Keratinocyte (primary cell): ENCODE data around the gene GRIK4. TPM values are rescaled to one million over a fixed set of nuclear protein-coding genes. Genes with fewer than 3 reads are reported as not detected.

Source experiments
- DNase-seq: peaks from one replicate; pipeline ENCODE4 v3.0.0-alpha.2; 2011; ENCODE audit warnings: low read depth, missing footprints, low spot score
- FAIRE-seq: peaks from 2 replicates; lab custom pipeline; 2011; peaks lifted over from hg19 to GRCh38; lab: Jason Lieb, UNC
- H2AFZ ChIP-seq: 2 replicates; pipeline ENCODE4 v1.6.0; 2012; ENCODE audit warnings: low read length, control low read depth, inconsistent platforms; ENCODE audit not compliant: control insufficient read depth
- H3K27ac ChIP-seq: 2 replicates; pipeline ENCODE4 v1.5.1; 2011; ENCODE audit warnings: low read length; ENCODE audit not compliant: control insufficient read depth, insufficient read depth
- H3K27me3 ChIP-seq: 3 replicates; pipeline ENCODE4 v1.6.0; 2011; ENCODE audit warnings: low read length; ENCODE audit not compliant: control insufficient read depth, insufficient read depth; ENCODE audit errors: extremely low read depth
- H3K36me3 ChIP-seq, 2 experiments: 2 replicates in 1 of 2; 3 replicates in 1 of 2; pipeline ENCODE4 v1.5.1; 2011; ENCODE audit warnings: low read length in 2 of 2, mild to moderate bottlenecking in 1 of 2; ENCODE audit not compliant: control insufficient read depth in 2 of 2, insufficient read depth in 2 of 2; ENCODE audit errors: extremely low read depth in 1 of 2
- H3K4me1 ChIP-seq: 3 replicates; pipeline ENCODE4 v1.5.1; 2011; ENCODE audit warnings: low read length; ENCODE audit not compliant: control insufficient read depth, insufficient read depth; ENCODE audit errors: extremely low read depth
- H3K4me2 ChIP-seq: 3 replicates; pipeline ENCODE4 v1.6.0; 2011; ENCODE audit warnings: low read depth, low read length; ENCODE audit not compliant: control insufficient read depth, insufficient read depth; ENCODE audit errors: extremely low read depth
- H3K4me3 ChIP-seq, 3 experiments: fragments of 200-600 bp in 1 of 3; sonication (generic) in 1 of 3; 2 replicates in 2 of 3; 3 replicates in 1 of 3; pipeline ENCODE4 v1.5.1; 2011 to 2016; ENCODE audit warnings: low read length in 3 of 3, mild to moderate bottlenecking in 3 of 3, control low read depth in 2 of 3, inconsistent platforms in 1 of 3, low read depth in 1 of 3, mixed read lengths in 1 of 3, mixed run types in 1 of 3, moderate library complexity in 1 of 3; ENCODE audit not compliant: control insufficient read depth in 2 of 3, insufficient read depth in 2 of 3; ENCODE audit errors: extremely low read depth in 1 of 3
- H3K79me2 ChIP-seq: 2 replicates; pipeline ENCODE4 v1.6.0; 2012; ENCODE audit warnings: low read length; ENCODE audit not compliant: control insufficient read depth, insufficient read depth
- H3K9ac ChIP-seq: 3 replicates; pipeline ENCODE4 v1.6.0; 2011; ENCODE audit warnings: low read length; ENCODE audit not compliant: control insufficient read depth, insufficient read depth; ENCODE audit errors: extremely low read depth
- H3K9me1 ChIP-seq: 3 replicates; pipeline ENCODE4 v1.6.0; 2011; ENCODE audit warnings: low read length; ENCODE audit not compliant: control insufficient read depth, insufficient read depth; ENCODE audit errors: extremely low read depth
- H3K9me3 ChIP-seq: 2 replicates; pipeline ENCODE4 v1.5.1; 2012; ENCODE audit warnings: low read depth, low read length; ENCODE audit not compliant: control insufficient read depth
- H4K20me1 ChIP-seq: 3 replicates; pipeline ENCODE4 v1.6.0; 2011; ENCODE audit warnings: low read length; ENCODE audit not compliant: control insufficient read depth, insufficient read depth; ENCODE audit errors: extremely low read depth
- EZH2 ChIP-seq: IDR thresholded peaks from one replicate; pipeline ENCODE4 v1.6.1; 2012; ENCODE audit warnings: inconsistent platforms, mild to moderate bottlenecking, low read length, moderate library complexity
- dilution Hi-C: fragments of 300-500 bp; cut with MboI; formaldehyde crosslinking; loops from one replicate; pipeline ENCODE4 v1.7.0; 2020; ENCODE audit warnings: low sequenced_read_pairs; ENCODE audit not compliant: extremely low pct_ligation_motif_present
- polyA plus RNA-seq, 5 experiments: library from polyadenylated mRNA; depleted of rRNA in 3 of 5; stranded (reverse) in 3 of 5; stranded (forward) in 1 of 5; unstranded in 1 of 5; fragments of >200 nt; gene quantifications; 1 replicate in 1 of 5; 2 replicates in 3 of 5; 3 replicates in 1 of 5; pipeline versions ENCODE4 v1.2.1 to v1.2.3, GENCODE V29; 2011 to 2012; ENCODE audit warnings: missing spikeins in 2 of 5, low read depth in 1 of 5, low replicate concordance in 1 of 5
- TF ChIP-seq, protein P1 (sequence below), 3 experiments: IDR thresholded peaks in 1 of 3; conservative IDR thresholded peaks in 1 of 3; optimal IDR thresholded peaks in 1 of 3; 2 replicates in 2 of 3; 3 replicates in 1 of 3; pipeline versions ENCODE3 to v1.5.1; 2011; ENCODE audit warnings: low read length in 3 of 3, mild to moderate bottlenecking in 3 of 3, moderate library complexity in 2 of 3, control low read depth in 1 of 3, inconsistent platforms in 1 of 3; ENCODE audit not compliant: insufficient read depth in 2 of 3; ENCODE audit errors: extremely low read depth in 1 of 3

GRIK4 gene
- polyA plus RNA-seq, 1 donor (not counting 4 experiments of a cell fraction or from before 2014, with no cell fraction given) = not detected

DNA sequence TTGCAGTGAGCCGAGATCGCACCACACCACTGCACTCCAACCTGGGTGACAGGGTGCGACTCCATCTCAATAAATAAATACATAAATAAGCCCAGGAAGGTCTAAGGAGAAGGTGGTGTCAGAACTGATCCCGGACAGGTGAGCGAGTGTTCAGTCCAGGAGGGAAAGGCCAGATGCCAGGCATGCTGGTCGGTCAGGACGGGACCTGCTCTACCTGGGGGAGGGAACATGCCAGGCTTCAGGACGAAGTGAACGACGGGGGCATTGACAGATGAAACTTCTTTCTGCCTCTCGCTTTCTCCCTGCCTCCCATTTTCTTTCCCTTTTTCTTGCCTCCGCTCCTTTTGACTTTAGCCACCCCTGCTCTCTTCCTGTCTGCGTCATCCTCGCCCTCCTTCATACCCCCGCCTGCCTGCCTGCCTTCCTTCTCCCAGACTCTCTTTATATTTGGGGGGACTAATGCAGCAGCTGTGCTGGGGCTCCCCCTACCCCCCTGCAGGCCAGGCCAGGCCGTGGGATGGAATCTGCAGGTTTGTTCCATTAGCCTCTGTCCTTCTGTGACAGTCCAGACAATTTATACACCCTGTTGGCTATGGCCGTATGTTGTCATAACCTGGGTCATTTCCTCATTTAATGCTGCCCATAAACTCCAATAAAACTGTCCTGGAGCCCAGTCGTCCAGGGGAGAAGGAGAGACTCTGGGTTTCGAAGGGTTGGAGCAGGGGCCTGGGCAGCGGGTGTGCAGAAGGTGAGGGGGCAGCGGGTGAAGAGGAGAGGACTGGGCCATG is 303.2 kb downstream of the GRIK4 start:
- Histone ChIP-seq H3K79me2 (no peaks in the 10 kb centered on the region), H2AFZ (no peak overlapping the region), H3K4me3 (no peak overlapping the region), H3K4me1 (no peaks in the 10 kb centered on the region), H3K4me2 (no peak overlapping the region), H3K27ac (no peak overlapping the region), H3K36me3 (no peaks in the 10 kb centered on the region), H3K9me1 (no peaks in the 10 kb centered on the region), H3K27me3 (peaks cover 14% of the 10 kb centered on the region), H3K9ac (no peak overlapping the region), H4K20me1 (no peaks in the 10 kb centered on the region), H3K9me3 (no peaks in the 10 kb centered on the region)
- DNase-seq (no peak), FAIRE-seq (no peak)
- TF ChIP-seq, protein P1, sequence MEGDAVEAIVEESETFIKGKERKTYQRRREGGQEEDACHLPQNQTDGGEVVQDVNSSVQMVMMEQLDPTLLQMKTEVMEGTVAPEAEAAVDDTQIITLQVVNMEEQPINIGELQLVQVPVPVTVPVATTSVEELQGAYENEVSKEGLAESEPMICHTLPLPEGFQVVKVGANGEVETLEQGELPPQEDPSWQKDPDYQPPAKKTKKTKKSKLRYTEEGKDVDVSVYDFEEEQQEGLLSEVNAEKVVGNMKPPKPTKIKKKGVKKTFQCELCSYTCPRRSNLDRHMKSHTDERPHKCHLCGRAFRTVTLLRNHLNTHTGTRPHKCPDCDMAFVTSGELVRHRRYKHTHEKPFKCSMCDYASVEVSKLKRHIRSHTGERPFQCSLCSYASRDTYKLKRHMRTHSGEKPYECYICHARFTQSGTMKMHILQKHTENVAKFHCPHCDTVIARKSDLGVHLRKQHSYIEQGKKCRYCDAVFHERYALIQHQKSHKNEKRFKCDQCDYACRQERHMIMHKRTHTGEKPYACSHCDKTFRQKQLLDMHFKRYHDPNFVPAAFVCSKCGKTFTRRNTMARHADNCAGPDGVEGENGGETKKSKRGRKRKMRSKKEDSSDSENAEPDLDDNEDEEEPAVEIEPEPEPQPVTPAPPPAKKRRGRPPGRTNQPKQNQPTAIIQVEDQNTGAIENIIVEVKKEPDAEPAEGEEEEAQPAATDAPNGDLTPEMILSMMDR (optimal IDR thresholded peaks at IDR 0.05 in 1 of 3, IDR thresholded peaks at IDR 0.05 in 1 of 3, conservative IDR thresholded peaks at IDR 0.05 in 1 of 3; ENCODE audit: extremely low read depth in 1 of 3, insufficient read depth in 2 of 3, low read length in 3 of 3) = no peak
- no peak for TF ChIP-seq EZH2
- dilution Hi-C loops = no loop called here

GRCh38 chr11:120815319-120816100 is 304.0 kb downstream of the GRIK4 start:
- H3K27me3 ChIP-seq = peaks cover 14% of the 10 kb centered on the region
- no peak for FAIRE-seq

More at GRCh38 chr11:120815319-120816100, 304.0 kb downstream of the GRIK4 start:
- DNase-seq = no peak
- Histone ChIP-seq H3K9ac (no peak overlapping the region), H3K27ac (no peak overlapping the region), H3K9me3 (no peaks in the 10 kb centered on the region), H2AFZ (no peak overlapping the region), H3K4me2 (no peak overlapping the region), H3K79me2 (no peaks in the 10 kb centered on the region), H4K20me1 (no peaks in the 10 kb centered on the region), H3K36me3 (no peaks in the 10 kb centered on the region), H3K4me1 (no peaks in the 10 kb centered on the region), H3K9me1 (no peaks in the 10 kb centered on the region), H3K4me3 (no peak overlapping the region)
- dilution Hi-C loops = no loop called here
- TF ChIP-seq, protein P1 (optimal IDR thresholded peaks at IDR 0.05 in 1 of 3, IDR thresholded peaks at IDR 0.05 in 1 of 3, conservative IDR thresholded peaks at IDR 0.05 in 1 of 3; ENCODE audit: extremely low read depth in 1 of 3, insufficient read depth in 2 of 3, low read length in 3 of 3) = no peak
- no peak for TF ChIP-seq EZH2
